GM23338 (cell line): ENCODE results near the gene TGFBR3.

Source experiments
- CREB1 ChIP-seq: fragments of 250-450 bp; sonication (Bioruptor Pico); IDR thresholded peaks from 2 replicates; pipeline ENCODE4 v1.5.0; 2020; ENCODE audit warnings: low read depth, mild to moderate bottlenecking, moderate library complexity
- EZH2 ChIP-seq: fragments of 200-600 bp; sonication (generic); IDR thresholded peaks from one replicate; pipeline ENCODE4 v1.8.0; 2017; ENCODE audit warnings: antibody characterized with exemption, mild to moderate bottlenecking, low read depth; ENCODE audit not compliant: unreplicated experiment
- EZH2phosphoT487 ChIP-seq: fragments of 200-600 bp; sonication (generic); IDR thresholded peaks from one replicate; pipeline ENCODE4 v1.8.1; 2018; ENCODE audit warnings: antibody characterized with exemption; ENCODE audit not compliant: unreplicated experiment
- POLR2AphosphoS5 ChIP-seq: IDR thresholded peaks from 2 replicates; pipeline ENCODE4 v1.6.1; 2016; ENCODE audit warnings: antibody characterized with exemption, low read depth
- REST ChIP-seq: IDR thresholded peaks from one replicate; pipeline ENCODE4 v1.6.1; 2018; ENCODE audit warnings: antibody characterized with exemption; ENCODE audit not compliant: unreplicated experiment
- STAT1 ChIP-seq: IDR thresholded peaks from one replicate; pipeline ENCODE4 v1.6.1; 2016; ENCODE audit warnings: antibody characterized with exemption; ENCODE audit not compliant: unreplicated experiment
- TF ChIP-seq, protein P1 (sequence below), 2 experiments: fragments of 200-600 bp in 1 of 2; sonication (generic) in 1 of 2; conservative IDR thresholded peaks; 2 replicates each; pipeline versions ENCODE4 v1.5.1 to v1.6.1; 2016 to 2017; ENCODE audit warnings: antibody characterized with exemption in 2 of 2, low read depth in 2 of 2, mild to moderate bottlenecking in 2 of 2, moderate library complexity in 1 of 2

DNA sequence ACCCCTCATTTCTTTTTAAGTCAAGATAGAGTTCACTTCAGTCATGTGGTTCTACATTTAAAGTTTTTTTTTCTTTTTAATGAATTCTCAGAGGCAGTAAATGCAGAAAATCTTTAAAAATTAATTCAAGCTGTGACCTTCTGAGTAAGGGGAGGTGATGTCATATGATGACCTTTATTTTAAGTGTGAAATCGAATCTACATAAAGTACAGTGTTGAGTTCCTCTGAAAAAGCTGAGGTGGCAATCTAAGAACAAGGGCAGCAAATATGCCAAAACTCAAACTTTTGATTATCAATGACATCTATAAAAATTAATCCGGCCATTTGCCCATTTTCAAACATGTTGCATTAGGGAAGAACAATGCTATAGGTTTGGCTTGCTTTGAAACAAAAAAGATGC, 211.8 kb downstream of the TGFBR3 start:
- no peak for TF ChIP-seq EZH2
- TF ChIP-seq, protein P1, sequence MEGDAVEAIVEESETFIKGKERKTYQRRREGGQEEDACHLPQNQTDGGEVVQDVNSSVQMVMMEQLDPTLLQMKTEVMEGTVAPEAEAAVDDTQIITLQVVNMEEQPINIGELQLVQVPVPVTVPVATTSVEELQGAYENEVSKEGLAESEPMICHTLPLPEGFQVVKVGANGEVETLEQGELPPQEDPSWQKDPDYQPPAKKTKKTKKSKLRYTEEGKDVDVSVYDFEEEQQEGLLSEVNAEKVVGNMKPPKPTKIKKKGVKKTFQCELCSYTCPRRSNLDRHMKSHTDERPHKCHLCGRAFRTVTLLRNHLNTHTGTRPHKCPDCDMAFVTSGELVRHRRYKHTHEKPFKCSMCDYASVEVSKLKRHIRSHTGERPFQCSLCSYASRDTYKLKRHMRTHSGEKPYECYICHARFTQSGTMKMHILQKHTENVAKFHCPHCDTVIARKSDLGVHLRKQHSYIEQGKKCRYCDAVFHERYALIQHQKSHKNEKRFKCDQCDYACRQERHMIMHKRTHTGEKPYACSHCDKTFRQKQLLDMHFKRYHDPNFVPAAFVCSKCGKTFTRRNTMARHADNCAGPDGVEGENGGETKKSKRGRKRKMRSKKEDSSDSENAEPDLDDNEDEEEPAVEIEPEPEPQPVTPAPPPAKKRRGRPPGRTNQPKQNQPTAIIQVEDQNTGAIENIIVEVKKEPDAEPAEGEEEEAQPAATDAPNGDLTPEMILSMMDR (conservative IDR thresholded peaks at IDR 0.05; ENCODE audit: low read depth in 2 of 2) = no peak
- no peak for TF ChIP-seq POLR2AphosphoS5
- TF ChIP-seq REST = no peak
- no peak for TF ChIP-seq CREB1 (CRISPR knock-in tag)
- no peak for TF ChIP-seq STAT1
- no peak for TF ChIP-seq EZH2phosphoT487
